ENCODE measurements around the gene PLXNB2.

DNA sequence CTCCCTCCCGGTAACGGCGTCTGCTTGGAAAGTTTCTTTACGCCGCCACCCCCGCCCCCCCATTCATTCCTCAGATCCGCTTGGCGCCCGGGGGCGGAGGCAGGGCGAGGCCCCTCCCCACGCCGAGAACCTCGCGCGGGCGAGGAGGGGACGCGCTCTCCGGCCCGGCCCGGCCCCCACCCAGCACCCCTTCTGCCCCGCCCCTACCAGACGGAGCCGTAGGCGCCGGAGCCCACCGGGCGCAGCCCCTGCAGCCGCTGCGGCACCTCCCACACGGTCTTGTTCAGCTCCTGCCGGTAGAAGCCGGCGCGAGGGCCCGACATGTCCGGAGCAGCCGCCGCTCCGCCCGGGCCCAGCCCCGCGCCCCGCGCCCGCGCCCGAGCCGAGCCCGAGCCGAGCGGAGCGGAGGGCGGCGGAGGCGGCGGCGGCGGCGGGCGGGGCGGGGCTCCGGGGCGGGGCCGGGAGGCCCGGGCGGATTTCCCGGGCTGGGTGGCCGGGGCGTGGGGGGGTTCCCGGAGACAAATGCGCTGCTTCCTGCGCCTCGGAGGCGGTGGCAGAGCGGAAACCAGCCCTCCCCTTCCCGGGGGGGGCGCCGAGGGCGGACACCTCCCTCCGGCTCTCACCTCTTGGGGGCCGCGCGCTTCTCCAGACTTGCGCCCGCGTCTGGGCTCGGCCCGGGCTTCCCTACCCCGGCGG lies 37.3 kb downstream of the PLXNB2 start, which contains the start of gene MAPK11:
- TF ChIP-seq TAF1 (IDR thresholded peaks at IDR 0.05; ENCODE audit: borderline replicate concordance, insufficient read depth, low read length): no peak
- no peak for TF ChIP-seq POLR2AphosphoS5 (IDR thresholded peaks at IDR 0.05; ENCODE audit: low read depth, low read length)
